ENCODE measurements around the gene SNX19.

The SNX19 gene

GRCh38 chr11:130913268-130913667 is 3.0 kb downstream of the SNX19 start:
- no peak overlapping the region for H3K4me3 ChIP-seq (ENCODE audit: low read length)
- TF ChIP-seq ZNF274 (IDR thresholded peaks at IDR 0.05; ENCODE audit: low read depth, low read length) = no peak

- TF ChIP-seq ZNF274 (IDR thresholded peaks at IDR 0.05; ENCODE audit: low read depth, low read length) = no peak
- no peak overlapping the region for H3K4me3 ChIP-seq (ENCODE audit: low read length)
Measured at GRCh38 chr11:130912552-130912951, 3.7 kb downstream of the SNX19 start.

GRCh38 chr11:130911306-130911705 is 5.0 kb downstream of the SNX19 start:
- TF ChIP-seq ZNF274 (IDR thresholded peaks at IDR 0.05; ENCODE audit: low read depth, low read length) = no peak
- H3K4me3 ChIP-seq (ENCODE audit: low read length) = no peak overlapping the region

GRCh38 chr11:130909650-130910049 is 6.6 kb downstream of the SNX19 start:
- no peak overlapping the region for H3K4me3 ChIP-seq (ENCODE audit: low read length)
- no peak for TF ChIP-seq ZNF274 (IDR thresholded peaks at IDR 0.05; ENCODE audit: low read depth, low read length)

- no peak for TF ChIP-seq ZNF274 (IDR thresholded peaks at IDR 0.05; ENCODE audit: low read depth, low read length)
- H3K4me3 ChIP-seq (ENCODE audit: low read length) = no peak overlapping the region
Measured at GRCh38 chr11:130908770-130909625, 7.3 kb downstream of the SNX19 start.

GRCh38 chr11:130908061-130908460 is 8.2 kb downstream of the SNX19 start:
- H3K4me3 ChIP-seq (ENCODE audit: low read length) = no peak overlapping the region
- TF ChIP-seq ZNF274 (IDR thresholded peaks at IDR 0.05; ENCODE audit: low read depth, low read length) = no peak

- H3K4me3 ChIP-seq (ENCODE audit: low read length) = no peak overlapping the region
Measured at GRCh38 chr11:130907229-130907628, 9.1 kb downstream of the SNX19 start.

GRCh38 chr11:130906616-130907015 is 9.7 kb downstream of the SNX19 start:
- TF ChIP-seq ZNF274 (IDR thresholded peaks at IDR 0.05; ENCODE audit: low read depth, low read length) = no peak
- no peak overlapping the region for H3K4me3 ChIP-seq (ENCODE audit: low read length)

More at GRCh38 chr11:130907229-130907628, 9.1 kb downstream of the SNX19 start:
- no peak for TF ChIP-seq ZNF274 (IDR thresholded peaks at IDR 0.05; ENCODE audit: low read depth, low read length)

- no peak overlapping the region for H3K4me3 ChIP-seq (ENCODE audit: low read length)
- TF ChIP-seq ZNF274 (IDR thresholded peaks at IDR 0.05; ENCODE audit: low read depth, low read length) = no peak
Measured at GRCh38 chr11:130905512-130905911, 10.8 kb downstream of the SNX19 start.

GRCh38 chr11:130904380-130904779 is 11.9 kb downstream of the SNX19 start:
- no peak for TF ChIP-seq ZNF274 (IDR thresholded peaks at IDR 0.05; ENCODE audit: low read depth, low read length)
- H3K4me3 ChIP-seq (ENCODE audit: low read length) = no peak overlapping the region

- H3K4me3 ChIP-seq (ENCODE audit: low read length) = no peak overlapping the region
- TF ChIP-seq ZNF274 (IDR thresholded peaks at IDR 0.05; ENCODE audit: low read depth, low read length) = no peak
Measured at GRCh38 chr11:130902380-130902779, 13.9 kb downstream of the SNX19 start.

GRCh38 chr11:130899106-130899505 is 17.2 kb downstream of the SNX19 start:
- no peak overlapping the region for H3K4me3 ChIP-seq (ENCODE audit: low read length)
- no peak for TF ChIP-seq ZNF274 (IDR thresholded peaks at IDR 0.05; ENCODE audit: low read depth, low read length)

GRCh38 chr11:130897262-130898182 is 18.8 kb downstream of the SNX19 start:
- no peak overlapping the region for H3K4me3 ChIP-seq (ENCODE audit: low read length)

GRCh38 chr11:130894322-130895025 is 21.8 kb downstream of the SNX19 start:
- H3K4me3 ChIP-seq (ENCODE audit: low read length) = no peak overlapping the region
- no peak for TF ChIP-seq ZNF274 (IDR thresholded peaks at IDR 0.05; ENCODE audit: low read depth, low read length)

More at GRCh38 chr11:130897262-130898182, 18.8 kb downstream of the SNX19 start:
- no peak for TF ChIP-seq ZNF274 (IDR thresholded peaks at IDR 0.05; ENCODE audit: low read depth, low read length)

Measured in GM08714 (cell line).